A549 (cell line): ENCODE data around the gene AEBP1. TPM values are rescaled to one million over a fixed set of nuclear protein-coding genes. Genes with fewer than 3 reads are reported as not detected.

ENCODE experiments used
- ATAC-seq, 2 experiments: fragments of 200-7000 bp in 1 of 2; fragments of >200 bp in 1 of 2; cut with Nextera tagmentation in 1 of 2; cut with Tn5 transposase in 1 of 2; 3 replicates each; pipeline versions ENCODE4 v1.8.0 to v1.9.1; 2018 to 2020; ENCODE audit warnings: mild to moderate bottlenecking in 1 of 2, moderate library complexity in 1 of 2
- CTCF ChIA-PET: fragments of 300-600 bp; sonication (Branson Sonifier 250); formaldehyde crosslinking; extraction: SDS; loops from one replicate; lab custom pipeline; 2021; ENCODE audit warnings: antibody characterized with exemption, inconsistent platforms; lab: Yijun Ruan, JAX
- POLR2A ChIA-PET: fragments of 350-600 bp; formaldehyde crosslinking; extraction: SDS; loops from one replicate; lab custom pipeline; 2021; ENCODE audit warnings: antibody characterized with exemption, inconsistent platforms; lab: Yijun Ruan, JAX
- DNase-seq, 2 experiments: peaks; one replicate each; pipeline versions ENCODE4 v3.0.0 to v3.0.0-alpha.2; 2011 to 2016; ENCODE audit warnings: low read depth in 1 of 2, low spot score in 1 of 2
- FAIRE-seq: peaks from 2 replicates; lab custom pipeline; 2011; peaks lifted over from hg19 to GRCh38; lab: Jason Lieb, UNC
- H3K27ac ChIP-seq, 2 experiments: fragments of >200 bp; sonication (Bioruptor Twin); formaldehyde crosslinking; 3 replicates each; pipeline ENCODE4 v1.5.1; 2016 to 2017
- H3K4me1 ChIP-seq: fragments of >200 bp; sonication (Bioruptor Twin); formaldehyde crosslinking; 3 replicates; pipeline ENCODE4 v1.6.1; 2016
- H3K4me2 ChIP-seq: fragments of >200 bp; sonication (Bioruptor Twin); formaldehyde crosslinking; 3 replicates; pipeline ENCODE4 v1.6.1; 2016
- H3K4me3 ChIP-seq: fragments of >200 bp; sonication (Bioruptor Twin); formaldehyde crosslinking; 3 replicates; pipeline ENCODE4 v1.5.1; 2016
- H3K9me3 ChIP-seq: fragments of >200 bp; sonication (Bioruptor Twin); formaldehyde crosslinking; 3 replicates; pipeline ENCODE4 v1.6.1; 2016
- BHLHE40 ChIP-seq: IDR thresholded peaks from 2 replicates; pipeline ENCODE4 v1.6.1; 2012; ENCODE audit warnings: low read depth, low read length, inconsistent platforms
- CEBPB ChIP-seq, 2 experiments: fragments of >200 bp in 1 of 2; sonication (Bioruptor Twin) in 1 of 2; formaldehyde crosslinking in 1 of 2; IDR thresholded peaks; 2 replicates each; pipeline ENCODE4 v1.6.1; 2012 to 2016
- EHF ChIP-seq: fragments of 250-450 bp; sonication (Bioruptor Pico); IDR thresholded peaks from 2 replicates; pipeline ENCODE4 v1.5.0; 2020; ENCODE audit warnings: mild to moderate bottlenecking
- EHMT2 ChIP-seq: fragments of 200-600 bp; sonication (generic); IDR thresholded peaks from 2 replicates; pipeline ENCODE4 v1.6.1; 2016; ENCODE audit warnings: antibody characterized with exemption, low read depth, mild to moderate bottlenecking, moderate library complexity
- EP300 ChIP-seq, 2 experiments: fragments of >200 bp; sonication (Bioruptor Twin); formaldehyde crosslinking; IDR thresholded peaks; 2 replicates in 1 of 2; 3 replicates in 1 of 2; pipeline ENCODE4 v1.6.1; 2016 to 2017
- GATA3 ChIP-seq: IDR thresholded peaks from 2 replicates; pipeline ENCODE4 v1.6.1; 2012; ENCODE audit warnings: borderline replicate concordance
- HOXA7 ChIP-seq: fragments of 250-450 bp; sonication (Bioruptor Pico); IDR thresholded peaks from 2 replicates; pipeline ENCODE4 v1.5.0; 2020; ENCODE audit warnings: mild to moderate bottlenecking, moderate library complexity
- HOXB13 ChIP-seq: fragments of 250-450 bp; sonication (Bioruptor Pico); IDR thresholded peaks from 2 replicates; pipeline ENCODE4 v1.5.0; 2020; ENCODE audit warnings: low read depth, mild to moderate bottlenecking, moderate library complexity
- HOXB5 ChIP-seq: fragments of 250-450 bp; sonication (Bioruptor Pico); IDR thresholded peaks from 2 replicates; pipeline ENCODE4 v1.5.0; 2020; ENCODE audit warnings: mild to moderate bottlenecking, moderate library complexity
- JUN ChIP-seq, 2 experiments: fragments of >200 bp; sonication (Bioruptor Twin); formaldehyde crosslinking; IDR thresholded peaks; 2 replicates in 1 of 2; 3 replicates in 1 of 2; pipeline ENCODE4 v1.6.1; 2016 to 2017
- KDM5A ChIP-seq: fragments of 200-600 bp; sonication (generic); IDR thresholded peaks from 2 replicates; pipeline ENCODE4 v1.6.1; 2016; ENCODE audit warnings: antibody characterized with exemption, mild to moderate bottlenecking
- MAZ ChIP-seq: fragments of 150-350 bp; IDR thresholded peaks from 2 replicates; pipeline ENCODE4 v1.6.1; 2014; ENCODE audit warnings: antibody characterized with exemption, low read depth, low read length, borderline replicate concordance
- NFE2L2 ChIP-seq: fragments of 150-350 bp; conservative IDR thresholded peaks from 2 replicates; pipeline ENCODE4 v1.6.1; 2014; ENCODE audit warnings: low read length
- NPAS2 ChIP-seq: fragments of 250-450 bp; sonication (Bioruptor Pico); IDR thresholded peaks from 2 replicates; pipeline ENCODE4 v1.8.0; 2022; ENCODE audit warnings: mild to moderate bottlenecking, moderate library complexity, borderline replicate concordance
- NR3C1 ChIP-seq: fragments of >200 bp; sonication (Bioruptor Twin); formaldehyde crosslinking; IDR thresholded peaks from 3 replicates; pipeline ENCODE4 v1.6.1; 2017
- POLR2A ChIP-seq: IDR thresholded peaks from 2 replicates; pipeline ENCODE4 v1.6.1; 2012; ENCODE audit warnings: mild to moderate bottlenecking, low read length
- POLR2AphosphoS2 ChIP-seq: conservative IDR thresholded peaks from 2 replicates; pipeline ENCODE4 v1.6.1; 2012; ENCODE audit warnings: low read length, improper control_type of control experiment, inconsistent platforms
- RAD21 ChIP-seq, 2 experiments: fragments of >200 bp in 1 of 2; sonication (Bioruptor Twin) in 1 of 2; formaldehyde crosslinking in 1 of 2; IDR thresholded peaks in 1 of 2; conservative IDR thresholded peaks in 1 of 2; 2 replicates in 1 of 2; 3 replicates in 1 of 2; pipeline ENCODE4 v1.6.1; 2012 to 2018; ENCODE audit warnings: inconsistent platforms in 1 of 2
- RFX5 ChIP-seq: fragments of 450-650 bp; IDR thresholded peaks from 2 replicates; pipeline ENCODE4 v1.7.1; 2014; ENCODE audit warnings: antibody characterized with exemption, mild to moderate bottlenecking, moderate library complexity
- ZFP36 ChIP-seq: fragments of 450-650 bp; IDR thresholded peaks from 2 replicates; pipeline ENCODE4 v1.6.1; 2014; ENCODE audit warnings: borderline replicate concordance; ENCODE audit not compliant: partially characterized antibody
- ZNF302 ChIP-seq: fragments of 250-450 bp; sonication (Bioruptor Pico); IDR thresholded peaks from 2 replicates; pipeline ENCODE4 v1.9.0; 2021; ENCODE audit warnings: inconsistent platforms, mild to moderate bottlenecking, moderate library complexity
- WGBS: methylation state at CpG from one replicate; pipeline ENCODE4 v1.1.6; 2017; ENCODE audit errors: missing lambda C conversion rate; 5-methylcytosine and 5-hydroxymethylcytosine counted together
- polyA plus RNA-seq, 4 experiments: library from polyadenylated mRNA; depleted of rRNA in 3 of 4; stranded (reverse); fragments of >200 nt; fragmentation: RNase III in 1 of 4; extraction: RNeasy Plus Mini Kit Qiagen cat#74134 plus additional on column Dnase treatment in 1 of 4; gene quantifications; 2 replicates in 3 of 4; 3 replicates in 1 of 4; pipeline ENCODE4 v1.2.3, GENCODE V29; 2011 to 2017
- TF ChIP-seq, protein P1 (sequence below): IDR thresholded peaks from 2 replicates; pipeline ENCODE4 v1.6.1; 2012
- TF ChIP-seq, protein P2 (sequence below): fragments of >200 bp; sonication (Bioruptor Twin); formaldehyde crosslinking; IDR thresholded peaks from 3 replicates; pipeline ENCODE4 v1.6.1; 2016
- TF ChIP-seq, protein P3 (sequence below): fragments of 200-600 bp; sonication (generic); IDR thresholded peaks from 2 replicates; pipeline ENCODE4 v1.6.1; 2016; ENCODE audit warnings: antibody characterized with exemption, mild to moderate bottlenecking, moderate library complexity

The AEBP1 gene
- polyA plus RNA-seq, 2 of the 4 experiments (the other 2 are of a cell fraction) = not detected

DNA sequence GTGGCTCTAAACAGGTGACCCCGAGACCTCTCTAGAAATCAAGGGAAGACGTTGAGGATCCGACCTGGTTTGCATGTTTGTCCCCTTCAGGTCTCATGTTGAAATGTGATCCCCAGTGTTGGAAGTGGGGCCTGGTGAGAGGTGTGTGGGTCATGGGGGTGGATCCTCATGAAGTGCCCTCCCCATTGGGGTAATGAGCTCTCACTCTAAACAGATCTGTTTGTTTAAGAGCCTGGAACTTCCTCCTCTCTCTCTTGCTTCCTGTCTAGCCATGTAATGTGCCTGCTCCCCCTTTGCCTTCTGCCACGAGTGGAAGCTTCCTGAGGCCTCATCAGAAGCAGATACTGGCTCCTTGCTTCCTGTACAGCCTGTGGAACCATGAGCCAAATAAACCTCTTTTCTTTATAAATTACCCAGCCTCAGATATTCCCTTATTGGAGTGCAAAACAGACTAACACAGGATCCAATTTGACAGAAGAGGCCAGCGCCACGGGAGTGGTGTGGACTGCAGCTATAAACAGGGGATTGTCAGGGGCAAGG, 11.0 kb upstream of the AEBP1 start (continued):
- TF ChIP-seq BHLHE40 = no peak
- TF ChIP-seq, all 56 proteins: peak for 0

DNA sequence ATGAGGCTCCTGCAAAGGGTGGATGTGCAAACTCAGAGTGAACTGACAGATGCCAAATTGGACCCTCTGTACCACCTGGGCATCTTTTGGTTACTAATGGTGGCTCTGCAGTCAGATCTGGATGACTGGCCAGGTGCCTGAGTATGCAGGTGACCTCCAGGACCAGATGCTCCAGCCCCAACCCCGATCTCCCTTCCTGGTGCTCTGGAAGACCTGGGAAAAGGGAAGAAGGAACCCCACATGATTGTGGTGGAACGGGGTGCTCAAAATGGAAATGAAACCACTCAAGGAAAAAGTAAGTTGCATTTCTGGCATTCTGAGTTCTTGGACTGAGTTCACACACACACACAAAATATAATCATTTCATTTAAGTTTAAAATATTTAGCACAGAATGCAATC, 9.8 kb upstream of the AEBP1 start:
- ChIA-PET CTCF (interaction anchor here (1.2 kb wide), 1 partner anchor 22 kb away, joined by 3 read pairs; no protein-coding TSS in a partner anchor), POLR2A (no interaction called here)
- H3K4me2 ChIP-seq = no peak overlapping the region
- ATAC-seq (no peak), DNase-seq (no peak), FAIRE-seq (no peak)
- TF ChIP-seq JUN (IDR thresholded peaks at IDR 0.05) (no peak), RAD21 (conservative IDR thresholded peaks at IDR 0.05 in 1 of 2, IDR thresholded peaks at IDR 0.05 in 1 of 2) (no peak), RFX5 (no peak), ZNF302 (CRISPR knock-in tag) (no peak), HOXB5 (CRISPR knock-in tag) (no peak), NFE2L2 (no peak), NR3C1 (no peak), HOXB13 (CRISPR knock-in tag) (no peak), GATA3 (no peak), EHF (CRISPR knock-in tag) (no peak), NPAS2 (CRISPR knock-in tag) (no peak), MAZ (no peak), ZFP36 (no peak)
- TF ChIP-seq, protein P1, sequence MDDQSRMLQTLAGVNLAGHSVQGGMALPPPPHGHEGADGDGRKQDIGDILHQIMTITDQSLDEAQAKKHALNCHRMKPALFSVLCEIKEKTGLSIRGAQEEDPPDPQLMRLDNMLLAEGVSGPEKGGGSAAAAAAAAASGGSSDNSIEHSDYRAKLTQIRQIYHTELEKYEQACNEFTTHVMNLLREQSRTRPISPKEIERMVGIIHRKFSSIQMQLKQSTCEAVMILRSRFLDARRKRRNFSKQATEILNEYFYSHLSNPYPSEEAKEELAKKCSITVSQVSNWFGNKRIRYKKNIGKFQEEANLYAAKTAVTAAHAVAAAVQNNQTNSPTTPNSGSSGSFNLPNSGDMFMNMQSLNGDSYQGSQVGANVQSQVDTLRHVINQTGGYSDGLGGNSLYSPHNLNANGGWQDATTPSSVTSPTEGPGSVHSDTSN = no peak
- TF ChIP-seq, protein P2, sequence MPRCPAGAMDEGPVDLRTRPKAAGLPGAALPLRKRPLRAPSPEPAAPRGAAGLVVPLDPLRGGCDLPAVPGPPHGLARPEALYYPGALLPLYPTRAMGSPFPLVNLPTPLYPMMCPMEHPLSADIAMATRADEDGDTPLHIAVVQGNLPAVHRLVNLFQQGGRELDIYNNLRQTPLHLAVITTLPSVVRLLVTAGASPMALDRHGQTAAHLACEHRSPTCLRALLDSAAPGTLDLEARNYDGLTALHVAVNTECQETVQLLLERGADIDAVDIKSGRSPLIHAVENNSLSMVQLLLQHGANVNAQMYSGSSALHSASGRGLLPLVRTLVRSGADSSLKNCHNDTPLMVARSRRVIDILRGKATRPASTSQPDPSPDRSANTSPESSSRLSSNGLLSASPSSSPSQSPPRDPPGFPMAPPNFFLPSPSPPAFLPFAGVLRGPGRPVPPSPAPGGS = no peak
- H3K4me1 ChIP-seq = no peaks in the 10 kb centered on the region
- H3K4me3 ChIP-seq = no peak overlapping the region
- no peaks in the 10 kb centered on the region for H3K9me3 ChIP-seq
- no peak overlapping the region for H3K27ac ChIP-seq
- 57% methylated on average over 2 of the region's 2 CpGs for WGBS

DNA sequence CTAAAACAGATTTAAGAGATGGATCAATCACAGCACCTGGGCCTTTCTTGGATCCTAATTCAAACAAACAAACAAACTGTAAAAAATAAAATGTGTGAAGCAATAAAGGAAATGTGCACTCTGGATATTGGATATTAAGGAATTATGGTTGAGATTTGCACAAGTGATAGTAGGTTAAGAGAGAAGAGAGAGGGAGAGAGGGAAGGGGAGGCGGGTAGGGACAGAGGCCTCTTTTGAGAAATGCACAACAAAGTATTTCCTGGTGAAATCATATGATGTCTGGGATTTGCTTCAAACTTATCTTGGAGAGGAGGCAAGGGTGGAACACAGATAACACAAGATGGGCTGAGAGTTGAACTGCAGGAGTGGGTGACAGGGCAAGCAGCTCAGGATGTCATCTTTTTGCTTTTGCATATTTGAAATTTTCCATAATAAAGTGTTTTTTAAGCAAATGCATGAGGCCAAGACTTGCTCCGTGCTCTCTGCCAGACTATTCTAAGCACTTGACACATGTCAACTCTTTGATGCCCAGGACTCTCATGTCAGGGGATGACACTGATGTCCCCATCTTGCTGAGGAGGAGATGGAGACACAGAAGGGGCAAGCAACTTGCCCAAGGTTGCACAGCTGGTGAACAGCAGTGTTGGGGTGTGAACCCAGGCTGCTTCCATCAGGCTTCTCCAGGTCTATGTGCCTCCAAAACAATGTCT, 9.1 kb upstream of the AEBP1 start:
- TF ChIP-seq POLR2AphosphoS2 (no peak), POLR2A (no peak), EHMT2 (no peak), NFE2L2 (no peak), NPAS2 (CRISPR knock-in tag) (no peak), RAD21 (conservative IDR thresholded peaks at IDR 0.05 in 1 of 2, IDR thresholded peaks at IDR 0.05 in 1 of 2) (no peak), NR3C1 (no peak), JUN (IDR thresholded peaks at IDR 0.05) (no peak), EP300 (IDR thresholded peaks at IDR 0.05) (no peak), CEBPB (IDR thresholded peaks at IDR 0.05) (no peak), KDM5A (no peak), HOXA7 (CRISPR knock-in tag) (no peak), EHF (CRISPR knock-in tag) (no peak), HOXB5 (CRISPR knock-in tag) (no peak)
- TF ChIP-seq, protein P3, sequence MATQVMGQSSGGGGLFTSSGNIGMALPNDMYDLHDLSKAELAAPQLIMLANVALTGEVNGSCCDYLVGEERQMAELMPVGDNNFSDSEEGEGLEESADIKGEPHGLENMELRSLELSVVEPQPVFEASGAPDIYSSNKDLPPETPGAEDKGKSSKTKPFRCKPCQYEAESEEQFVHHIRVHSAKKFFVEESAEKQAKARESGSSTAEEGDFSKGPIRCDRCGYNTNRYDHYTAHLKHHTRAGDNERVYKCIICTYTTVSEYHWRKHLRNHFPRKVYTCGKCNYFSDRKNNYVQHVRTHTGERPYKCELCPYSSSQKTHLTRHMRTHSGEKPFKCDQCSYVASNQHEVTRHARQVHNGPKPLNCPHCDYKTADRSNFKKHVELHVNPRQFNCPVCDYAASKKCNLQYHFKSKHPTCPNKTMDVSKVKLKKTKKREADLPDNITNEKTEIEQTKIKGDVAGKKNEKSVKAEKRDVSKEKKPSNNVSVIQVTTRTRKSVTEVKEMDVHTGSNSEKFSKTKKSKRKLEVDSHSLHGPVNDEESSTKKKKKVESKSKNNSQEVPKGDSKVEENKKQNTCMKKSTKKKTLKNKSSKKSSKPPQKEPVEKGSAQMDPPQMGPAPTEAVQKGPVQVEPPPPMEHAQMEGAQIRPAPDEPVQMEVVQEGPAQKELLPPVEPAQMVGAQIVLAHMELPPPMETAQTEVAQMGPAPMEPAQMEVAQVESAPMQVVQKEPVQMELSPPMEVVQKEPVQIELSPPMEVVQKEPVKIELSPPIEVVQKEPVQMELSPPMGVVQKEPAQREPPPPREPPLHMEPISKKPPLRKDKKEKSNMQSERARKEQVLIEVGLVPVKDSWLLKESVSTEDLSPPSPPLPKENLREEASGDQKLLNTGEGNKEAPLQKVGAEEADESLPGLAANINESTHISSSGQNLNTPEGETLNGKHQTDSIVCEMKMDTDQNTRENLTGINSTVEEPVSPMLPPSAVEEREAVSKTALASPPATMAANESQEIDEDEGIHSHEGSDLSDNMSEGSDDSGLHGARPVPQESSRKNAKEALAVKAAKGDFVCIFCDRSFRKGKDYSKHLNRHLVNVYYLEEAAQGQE = no peak
- TF ChIP-seq, protein P1 = no peak
- TF ChIP-seq, protein P2 = no peak
- H3K4me3 ChIP-seq = no peak overlapping the region
- no peak overlapping the region for H3K27ac ChIP-seq
- WGBS = 57% methylated on average over 2 of the region's 2 CpGs
- H3K4me2 ChIP-seq = no peak overlapping the region
- ChIA-PET POLR2A (no interaction called here), CTCF (interaction anchor here (0.5 to 1.1 kb wide), 2 partner anchors 9 to 373 kb away, joined by 3 to 5 read pairs; no protein-coding TSS in a partner anchor)
- DNase-seq (no peak), FAIRE-seq (no peak), ATAC-seq (no peak)
- no peaks in the 10 kb centered on the region for H3K9me3 ChIP-seq
- no peaks in the 10 kb centered on the region for H3K4me1 ChIP-seq
